Common myeloid progenitor, CD34-positive (primary cell): ENCODE measurements around the gene HSD17B14.
A peak's percentile ranks its signal among the peaks of the same experiment; 100 is the strongest.

Experiments
- CTCF ChIA-PET: fragments of 350-600 bp; sonication (Branson Sonifier 250); formaldehyde crosslinking; loops from one replicate; lab custom pipeline; 2021; ENCODE audit warnings: antibody characterized with exemption; lab: Charles Lee
- POLR2A ChIA-PET: fragments of 350-600 bp; sonication (Branson Sonifier 250); formaldehyde crosslinking; loops from one replicate; lab custom pipeline; 2021; ENCODE audit warnings: antibody characterized with exemption; lab: Charles Lee
- DNase-seq, 3 donors: peaks; one replicate each; pipeline versions ENCODE4 v3.0.0 to v3.0.0-alpha.2; 2013
- H3K27ac ChIP-seq, 2 experiments: 1 replicate in 1 of 2; 2 replicates in 1 of 2; pipeline ENCODE4 v1.7.0; 2013; ENCODE audit warnings: inconsistent platforms in 2 of 2, low read length in 2 of 2, mild to moderate bottlenecking in 2 of 2, low read depth in 1 of 2, moderate library complexity in 1 of 2; ENCODE audit not compliant: severe bottlenecking in 2 of 2, insufficient read depth in 1 of 2, poor library complexity in 1 of 2
- H3K27me3 ChIP-seq, 5 experiments: replicated peaks in 2 of 5; 1 replicate in 3 of 5; 2 replicates in 2 of 5; pipeline versions ENCODE4 v1.6.1 to v1.7.0; 2013; ENCODE audit warnings: low read length in 4 of 5, mild to moderate bottlenecking in 2 of 5, moderate library complexity in 2 of 5, inconsistent platforms in 1 of 5; ENCODE audit not compliant: insufficient read depth in 5 of 5, control insufficient read depth in 4 of 5
- H3K36me3 ChIP-seq, 4 experiments: 1 replicate in 2 of 4; 2 replicates in 2 of 4; pipeline versions ENCODE4 v1.6.1 to v1.7.0; 2013; ENCODE audit warnings: low read length in 3 of 4, control low read depth in 1 of 4, mild to moderate bottlenecking in 1 of 4; ENCODE audit not compliant: control insufficient read depth in 4 of 4, insufficient read depth in 4 of 4
- H3K4me1 ChIP-seq, 4 experiments: 1 replicate in 3 of 4; 2 replicates in 1 of 4; pipeline versions ENCODE4 v1.6.1 to v1.7.1; 2013; ENCODE audit warnings: low read length in 3 of 4, mild to moderate bottlenecking in 3 of 4, control low read depth in 1 of 4, inconsistent platforms in 1 of 4, moderate library complexity in 1 of 4; ENCODE audit not compliant: control insufficient read depth in 4 of 4, insufficient read depth in 4 of 4; ENCODE audit errors: control extremely low read depth in 1 of 4
- H3K4me3 ChIP-seq, 7 experiments: 1 replicate in 4 of 7; 2 replicates in 3 of 7; pipeline versions ENCODE4 v1.5.1 to v1.7.0; 2013; ENCODE audit warnings: mild to moderate bottlenecking in 7 of 7, low read length in 6 of 7, moderate library complexity in 6 of 7, inconsistent platforms in 2 of 7, low read depth in 2 of 7, control low read depth in 1 of 7; ENCODE audit not compliant: insufficient read depth in 4 of 7, control insufficient read depth in 1 of 7; ENCODE audit errors: extremely low read depth in 1 of 7
- H3K9me3 ChIP-seq, 5 experiments: 1 replicate in 4 of 5; 2 replicates in 1 of 5; pipeline versions ENCODE4 v1.6.1 to v1.7.1; 2013; ENCODE audit warnings: low read length in 4 of 5, mild to moderate bottlenecking in 2 of 5, inconsistent platforms in 1 of 5, low read depth in 1 of 5, moderate library complexity in 1 of 5; ENCODE audit not compliant: control insufficient read depth in 4 of 5, insufficient read depth in 2 of 5; ENCODE audit errors: control extremely low read depth in 1 of 5
- WGBS: methylation state at CpG from one replicate; pipeline ENCODE4 v1.1.5; 2013; ENCODE audit not compliant: insufficient coverage; 5-methylcytosine and 5-hydroxymethylcytosine counted together

HSD17B14 gene

GRCh38 chr19:48842789-48843162, 6.5 kb upstream of the HSD17B14 start:
- DNase-seq: peak; percentile 57 to 78 (median 69)
- ChIA-PET CTCF (interaction anchor here (0.6 to 17.3 kb wide), 22 partner anchors 9 to 197 kb away, joined by 3 to 376 read pairs (median 6); partner anchors contain the start of genes BCAT2, CA11 and PLEKHA4), POLR2A (interaction anchor here (0.7 to 1.3 kb wide), 2 partner anchors 31 to 48 kb away, joined by 3 read pairs; no protein-coding TSS in a partner anchor)
- 0% methylated on average over 1 of the region's 2 CpGs for WGBS
- no peak overlapping the region for H3K4me3 ChIP-seq
- no peaks in the 10 kb centered on the region for H3K36me3 ChIP-seq
- no peak overlapping the region for H3K27ac ChIP-seq
- H3K27me3 ChIP-seq: no peaks in the 10 kb centered on the region
- H3K9me3 ChIP-seq: no peaks in the 10 kb centered on the region
- peaks cover 0 to under 1% (median 0%) of the 10 kb centered on the region in 4 experiments for H3K4me1 ChIP-seq

- POLR2A ChIA-PET: no interaction called here
Measured at GRCh38 chr19:48841571-48841970, 5.3 kb upstream of the HSD17B14 start.

GRCh38 chr19:48841047-48841446, 4.8 kb upstream of the HSD17B14 start:
- 96% methylated on average over 12 of the region's 16 CpGs for WGBS
- Histone ChIP-seq H3K9me3 (no peaks in the 10 kb centered on the region), H3K4me3 (no peak overlapping the region), H3K36me3 (no peaks in the 10 kb centered on the region), H3K27ac (no peak overlapping the region), H3K4me1 (peaks cover 0 to 17% (median 13%) of the 10 kb centered on the region in 4 experiments), H3K27me3 (no peaks in the 10 kb centered on the region)
- CTCF ChIA-PET: interaction anchor here (0.7 to 17.3 kb wide), 11 partner anchors 12 to 168 kb away, joined by 3 to 376 read pairs (median 6); partner anchors contain the start of gene FUT1
- DNase-seq: no peak
- POLR2A ChIA-PET: no interaction called here

More at GRCh38 chr19:48841571-48841970, 5.3 kb upstream of the HSD17B14 start:
- DNase-seq: no peak
- Histone ChIP-seq H3K27ac (no peak overlapping the region), H3K36me3 (no peaks in the 10 kb centered on the region), H3K4me3 (no peak overlapping the region), H3K27me3 (no peaks in the 10 kb centered on the region), H3K4me1 (peaks cover 0 to 12% (median 8%) of the 10 kb centered on the region in 4 experiments), H3K9me3 (no peaks in the 10 kb centered on the region)
- 100% methylated on average over 3 of the region's 6 CpGs for WGBS
- CTCF ChIA-PET: interaction anchor here (0.7 to 17.3 kb wide), 15 partner anchors 11 to 168 kb away, joined by 3 to 376 read pairs (median 6); partner anchors contain the start of gene FUT1

GRCh38 chr19:48837687-48838086, 1.4 kb upstream of the HSD17B14 start:
- Histone ChIP-seq H3K27ac (no peak overlapping the region), H3K9me3 (no peaks in the 10 kb centered on the region), H3K4me1 (peaks cover 0 to 25% (median 22%) of the 10 kb centered on the region in 4 experiments), H3K27me3 (no peaks in the 10 kb centered on the region), H3K4me3 (peak overlapping the region in 2 of 7 experiments; percentile 56 to 80), H3K36me3 (no peaks in the 10 kb centered on the region)
- CTCF ChIA-PET: interaction anchor here (17.3 kb wide), 1 partner anchor 43 kb away, joined by 376 read pairs; no protein-coding TSS in a partner anchor
- POLR2A ChIA-PET: interaction anchor here (0.9 kb wide), 1 partner anchor 42 kb away, joined by 4 read pairs; no protein-coding TSS in a partner anchor
- WGBS: 80% methylated on average over 1 of the region's 9 CpGs
- no peak for DNase-seq

DNA sequence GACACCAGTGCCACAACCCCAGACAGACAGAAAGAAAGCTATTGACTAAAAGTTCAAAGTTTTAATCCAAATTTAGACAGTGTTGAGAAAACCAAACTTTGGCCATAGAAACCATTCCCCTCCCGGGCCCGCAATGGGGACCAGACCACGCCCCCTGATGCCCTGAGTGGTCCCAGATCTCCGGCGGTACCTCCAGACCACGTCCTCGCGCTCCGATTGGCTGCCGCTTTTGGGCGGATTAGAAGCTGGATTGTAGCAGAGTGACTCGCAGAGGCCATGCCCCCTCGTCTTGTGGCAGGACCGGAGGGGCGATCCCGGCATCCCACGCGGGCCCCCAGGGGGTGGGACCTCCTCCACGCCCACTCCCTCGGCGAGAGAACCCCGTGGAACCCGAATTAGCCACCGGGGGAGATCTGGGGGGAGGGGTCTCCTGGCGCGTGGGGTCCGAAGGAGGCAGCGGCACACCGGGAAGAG, 797 bp upstream of the HSD17B14 start:
- peak; percentile 90 to 94 (median 93) for DNase-seq
- whole genome bisulfite sequencing: 2% methylated on average over 19 of the region's 29 CpGs
- Histone ChIP-seq H3K36me3 (no peaks in the 10 kb centered on the region), H3K27me3 (no peaks in the 10 kb centered on the region), H3K27ac (no peak overlapping the region), H3K4me1 (peaks cover 0 to 25% (median 22%) of the 10 kb centered on the region in 4 experiments), H3K4me3 (peak overlapping the region; percentile 19 to 80 (median 56)), H3K9me3 (no peaks in the 10 kb centered on the region)
- POLR2A ChIA-PET: interaction anchor here (0.9 kb wide), 1 partner anchor 42 kb away, joined by 4 read pairs; no protein-coding TSS in a partner anchor
- CTCF ChIA-PET: interaction anchor here (1.7 to 17.3 kb wide), 2 partner anchors 9 to 42 kb away, joined by 6 to 376 read pairs; no protein-coding TSS in a partner anchor

DNA sequence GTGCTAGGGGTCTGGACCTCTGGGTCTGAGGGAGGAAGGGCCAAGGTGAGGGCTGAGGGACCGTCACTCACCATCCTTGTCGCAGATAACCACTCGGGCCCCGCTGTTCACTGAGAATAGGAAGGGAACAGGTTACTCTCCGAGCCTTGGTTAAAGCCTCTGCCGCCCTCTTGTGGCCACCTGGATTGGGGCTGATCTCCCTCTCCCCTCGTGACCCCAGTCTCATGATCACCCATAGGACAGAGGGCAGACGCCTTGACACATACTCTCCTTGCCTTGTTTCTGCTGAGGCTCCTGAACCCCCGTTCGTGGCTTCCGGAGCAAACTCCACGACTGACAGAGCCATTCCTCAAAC, 580 bp downstream of the HSD17B14 start:
- CTCF ChIA-PET: interaction anchor here (0.9 to 17.3 kb wide), 8 partner anchors 10 to 134 kb away, joined by 3 to 376 read pairs (median 4); partner anchors contain the start of gene BCAT2
- Histone ChIP-seq H3K4me1 (peaks cover 0 to 25% (median 22%) of the 10 kb centered on the region in 4 experiments), H3K36me3 (no peaks in the 10 kb centered on the region), H3K27me3 (no peaks in the 10 kb centered on the region), H3K9me3 (no peaks in the 10 kb centered on the region), H3K27ac (peak overlapping the region in 1 of 2 experiments; percentile 74), H3K4me3 (peak overlapping the region; percentile 23 to 80 (median 60))
- POLR2A ChIA-PET: interaction anchor here (0.6 kb wide), 1 partner anchor 144 kb away, joined by 3 read pairs; no protein-coding TSS in a partner anchor
- WGBS: 0% methylated on average over 8 of the region's 12 CpGs
- DNase-seq: peak; percentile 90 to 95 (median 93)

DNA sequence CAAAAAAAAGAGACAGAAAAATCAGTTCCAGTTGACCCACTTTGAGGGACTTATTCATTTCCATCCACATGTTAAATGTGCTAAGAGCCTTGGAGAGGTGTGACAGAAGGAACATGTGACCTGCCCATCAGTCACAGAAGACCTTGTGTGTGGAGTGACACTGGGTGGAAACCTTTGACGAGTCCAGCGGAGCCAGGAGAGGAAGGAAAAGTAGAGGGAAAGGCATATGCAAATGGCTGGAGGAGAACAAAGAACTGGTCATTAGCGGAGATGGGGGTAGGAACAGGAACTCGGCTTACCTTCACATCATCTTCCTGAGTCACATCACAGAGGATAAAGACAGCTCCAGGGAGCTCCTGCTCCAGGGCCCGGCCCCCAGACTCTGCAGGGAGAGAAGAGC, 2.3 kb downstream of the HSD17B14 start:
- H3K4me1 ChIP-seq: peaks cover 0 to 25% (median 22%) of the 10 kb centered on the region in 4 experiments
- DNase-seq: no peak
- ChIA-PET POLR2A (no interaction called here), CTCF (interaction anchor here (2.0 to 3.8 kb wide), 2 partner anchors 9 to 39 kb away, joined by 6 to 21 read pairs; no protein-coding TSS in a partner anchor)
- no peak overlapping the region for H3K27ac ChIP-seq
- H3K36me3 ChIP-seq: no peaks in the 10 kb centered on the region
- no peaks in the 10 kb centered on the region for H3K9me3 ChIP-seq
- no peaks in the 10 kb centered on the region for H3K27me3 ChIP-seq
- no peak overlapping the region for H3K4me3 ChIP-seq
- 100% methylated on average over 3 of the region's 5 CpGs for WGBS
